ENCODE data around the gene RNF112.

- TF ChIP-seq POLR2A (IDR thresholded peaks at IDR 0.05; ENCODE audit: low read depth, low read length): no peak
- TF ChIP-seq POLR2AphosphoS5 (IDR thresholded peaks at IDR 0.05; ENCODE audit: low read depth, low read length): no peak
- TF ChIP-seq TAF1 (IDR thresholded peaks at IDR 0.05; ENCODE audit: low read depth, low read length): no peak
- TF ChIP-seq POU2F2 (IDR thresholded peaks at IDR 0.05; ENCODE audit: low read depth, low read length): no peak
- no peak for TF ChIP-seq SPI1 (IDR thresholded peaks at IDR 0.05; ENCODE audit: low read depth, low read length)
- no peak for TF ChIP-seq PAX5 (IDR thresholded peaks at IDR 0.05; ENCODE audit: insufficient read depth, low read length, severe bottlenecking)
These were observed 29.7 kb upstream of the RNF112 start for GRCh38 chr17:19381361-19381740.
